HG02981 (cell line): ENCODE measurements around the gene MKNK1.

Experiments used
- ATAC-seq: cut with Tn5 transposase; IDR thresholded peaks from one replicate; pipeline ENCODE4 v1.9.1; 2021; ENCODE audit warnings: mild to moderate bottlenecking, moderate library complexity; ENCODE audit not compliant: unreplicated experiment

The MKNK1 gene

GRCh38 chr1:46599059-46599970, 4.8 kb downstream of the MKNK1 start:
- ATAC-seq: no peak

GRCh38 chr1:46596846-46597245, 7.2 kb downstream of the MKNK1 start:
- ATAC-seq: no peak

- no peak for ATAC-seq
Measured at GRCh38 chr1:46596036-46596435, 8.0 kb downstream of the MKNK1 start.

- no peak for ATAC-seq
Measured at GRCh38 chr1:46595127-46595526, 8.9 kb downstream of the MKNK1 start.

GRCh38 chr1:46594063-46594462, 10.0 kb downstream of the MKNK1 start:
- no peak for ATAC-seq

- ATAC-seq: no peak
Measured at GRCh38 chr1:46592823-46593222, 11.2 kb downstream of the MKNK1 start.

GRCh38 chr1:46589529-46589928, 14.5 kb downstream of the MKNK1 start:
- ATAC-seq: no peak

GRCh38 chr1:46587069-46587468, 17.0 kb downstream of the MKNK1 start:
- no peak for ATAC-seq

- ATAC-seq: no peak
Measured at GRCh38 chr1:46585312-46585938, 18.6 kb downstream of the MKNK1 start.

- ATAC-seq: no peak
Measured at GRCh38 chr1:46583494-46583893, 20.6 kb downstream of the MKNK1 start.

- ATAC-seq: no peak
Measured at GRCh38 chr1:46582972-46583371, 21.1 kb downstream of the MKNK1 start.

- no peak for ATAC-seq
Measured at GRCh38 chr1:46581681-46582455, 22.2 kb downstream of the MKNK1 start.

GRCh38 chr1:46580140-46580903, 23.7 kb downstream of the MKNK1 start:
- no peak for ATAC-seq

- no peak for ATAC-seq
Measured at GRCh38 chr1:46577671-46578070, 26.4 kb downstream of the MKNK1 start.

GRCh38 chr1:46576596-46576995, 27.5 kb downstream of the MKNK1 start:
- ATAC-seq: no peak

- no peak for ATAC-seq
Measured at GRCh38 chr1:46575778-46576177, 28.3 kb downstream of the MKNK1 start.

GRCh38 chr1:46575300-46575699, 28.8 kb downstream of the MKNK1 start:
- ATAC-seq: no peak

GRCh38 chr1:46571691-46572225, 32.3 kb downstream of the MKNK1 start:
- ATAC-seq: no peak

- ATAC-seq: no peak
Measured at GRCh38 chr1:46569884-46570725, 34.0 kb downstream of the MKNK1 start.

- no peak for ATAC-seq
Measured at GRCh38 chr1:46569116-46569515, 35.0 kb downstream of the MKNK1 start.
